VCaP (cell line): ENCODE data around the gene KHDC1L.

Source experiments
- H3K27ac ChIP-seq: fragments of 450-650 bp; 2 replicates; pipeline ENCODE4 v1.5.1; 2017
- CTCF ChIP-seq: fragments of 450-650 bp; conservative IDR thresholded peaks from 2 replicates; pipeline ENCODE4 v1.5.1; 2017; ENCODE audit warnings: mild to moderate bottlenecking, moderate library complexity

KHDC1L gene

GRCh38 chr6:73177221-73177944, 47.9 kb downstream of the KHDC1L start:
- no peak for TF ChIP-seq CTCF
- no peak overlapping the region for H3K27ac ChIP-seq

- no peak for TF ChIP-seq CTCF
- H3K27ac ChIP-seq = no peak overlapping the region
These were observed 49.2 kb downstream of the KHDC1L start for GRCh38 chr6:73176057-73176456.

- H3K27ac ChIP-seq = no peak overlapping the region
- TF ChIP-seq CTCF = no peak
These were observed 50.6 kb downstream of the KHDC1L start for GRCh38 chr6:73174646-73175045.
